Smooth muscle cell (in vitro differentiated cells): Measurements from ENCODE around the gene AMMECR1L. TPM values are rescaled to one million over a fixed set of nuclear protein-coding genes. Genes with fewer than 3 reads are reported as not detected.

Experiments
- DNase-seq: peaks from one replicate; lab custom pipeline; 2025; ENCODE audit not compliant: unreplicated experiment; lab: John Stamatoyannopoulos, UW
- H2AFZ ChIP-seq: fragments of 200-600 bp; sonication (generic); 2 replicates; pipeline ENCODE4 v1.6.0; 2016; ENCODE audit warnings: antibody characterized with exemption, low read depth, mild to moderate bottlenecking
- H3F3A ChIP-seq: fragments of 200-600 bp; sonication (generic); 2 replicates; pipeline ENCODE4 v1.6.0; 2017; ENCODE audit warnings: antibody characterized with exemption, low read depth
- H3K27ac ChIP-seq: fragments of 200-600 bp; sonication (generic); 2 replicates; pipeline ENCODE4 v1.5.1; 2016; ENCODE audit warnings: low read depth, mild to moderate bottlenecking
- H3K27me3 ChIP-seq: fragments of 200-600 bp; sonication (generic); 2 replicates; pipeline ENCODE4 v1.6.1; 2016; ENCODE audit warnings: low read depth, mild to moderate bottlenecking
- H3K36me3 ChIP-seq: fragments of 200-600 bp; sonication (generic); 2 replicates; pipeline ENCODE4 v1.5.1; 2016; ENCODE audit warnings: low read depth
- H3K4me1 ChIP-seq: fragments of 200-600 bp; sonication (generic); 2 replicates; pipeline ENCODE4 v1.5.1; 2016; ENCODE audit warnings: low read depth
- H3K4me2 ChIP-seq: fragments of 200-600 bp; sonication (generic); 2 replicates; pipeline ENCODE4 v1.6.0; 2016; ENCODE audit warnings: mild to moderate bottlenecking
- H3K4me3 ChIP-seq: fragments of 200-600 bp; sonication (generic); 2 replicates; pipeline ENCODE4 v1.5.1; 2016; ENCODE audit warnings: mild to moderate bottlenecking
- H3K79me2 ChIP-seq: fragments of 200-600 bp; sonication (generic); 2 replicates; pipeline ENCODE4 v1.6.0; 2016; ENCODE audit warnings: low read depth, mild to moderate bottlenecking
- H3K9ac ChIP-seq: fragments of 200-600 bp; sonication (generic); 2 replicates; pipeline ENCODE4 v1.6.0; 2016; ENCODE audit warnings: low read depth
- H3K9me3 ChIP-seq: fragments of 200-600 bp; sonication (generic); replicated peaks from 2 replicates; pipeline ENCODE4 v1.5.1; 2016; ENCODE audit warnings: low read depth
- H4K20me1 ChIP-seq: fragments of 200-600 bp; sonication (generic); 2 replicates; pipeline ENCODE4 v1.6.0; 2016; ENCODE audit warnings: low read depth
- WGBS: methylation state at CpG from one replicate; pipeline ENCODE4 v1.1.7; 2016; ENCODE audit warnings: low lambda C conversion rate; 5-methylcytosine and 5-hydroxymethylcytosine counted together
- polyA plus RNA-seq: library from polyadenylated mRNA; unstranded; fragments of >200 nt; fragmentation: Nextera tagmentation; extraction: Ambion mirVana; gene quantifications from 2 replicates; pipeline ENCODE4 v1.2.1, GENCODE V29; 2016
- total RNA-seq: library from RNA; depleted of rRNA; stranded (reverse); fragments of >200 nt; gene quantifications from 2 replicates; pipeline ENCODE4 v1.2.3, GENCODE V29; 2014
- TF ChIP-seq, protein P1 (sequence below): fragments of 200-600 bp; sonication (generic); IDR thresholded peaks from 2 replicates; pipeline ENCODE4 v1.5.1; 2017; ENCODE audit warnings: borderline replicate concordance, mild to moderate bottlenecking, antibody characterized with exemption; ENCODE audit not compliant: insufficient read depth, poor library complexity, severe bottlenecking

Gene AMMECR1L
- total and polyA plus RNA-seq, 2 experiments from 2014 or later, result 11.8 to 13.8 TPM

DNA sequence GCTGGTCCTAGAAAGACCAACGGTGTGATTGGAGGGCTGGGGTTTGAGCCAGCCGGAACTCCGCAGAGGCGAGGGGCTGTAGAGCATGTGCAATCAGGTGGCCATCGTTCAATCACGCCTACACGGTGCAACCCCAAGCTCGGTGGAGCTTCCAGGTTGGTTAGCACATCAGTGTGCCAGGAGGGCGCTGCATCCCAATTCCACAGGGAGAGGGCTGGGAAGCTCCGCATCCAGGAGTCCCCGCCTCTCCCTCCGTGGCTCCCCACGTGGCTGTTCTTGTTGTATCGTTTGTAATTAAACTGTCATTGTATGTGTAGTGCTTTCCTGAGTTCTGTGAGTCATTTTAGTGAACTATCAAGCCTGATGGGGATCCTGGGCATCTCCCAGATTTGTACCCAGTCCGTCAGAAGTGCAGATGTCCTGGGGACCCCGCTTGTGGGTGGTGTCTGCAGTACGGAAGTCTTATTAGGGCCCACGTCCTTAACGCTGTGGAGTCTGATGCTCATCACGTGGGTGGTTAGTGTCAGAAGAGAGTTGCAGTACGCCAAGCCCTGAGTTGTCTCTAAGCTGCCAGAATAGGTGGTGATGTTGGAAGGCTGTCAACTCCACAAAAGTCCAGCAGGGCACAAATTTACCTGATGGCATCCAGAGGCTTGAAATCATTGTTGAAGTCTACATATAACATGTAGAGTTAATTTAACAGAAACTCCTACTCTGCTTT, 20.6 kb upstream of the AMMECR1L start:
- no peak overlapping the region for H3K9ac ChIP-seq
- H3F3A ChIP-seq, result no peaks in the 10 kb centered on the region
- no peak overlapping the region for H3K27ac ChIP-seq
- no peaks in the 10 kb centered on the region for H4K20me1 ChIP-seq
- no peak for DNase-seq
- H3K4me2 ChIP-seq, result no peak overlapping the region
- no peaks in the 10 kb centered on the region for H3K36me3 ChIP-seq
- H3K9me3 ChIP-seq, result no peaks in the 10 kb centered on the region
- H3K4me3 ChIP-seq, result no peak overlapping the region
- no peak overlapping the region for H2AFZ ChIP-seq
- H3K79me2 ChIP-seq, result no peaks in the 10 kb centered on the region
- H3K27me3 ChIP-seq, result peaks cover 3% of the 10 kb centered on the region
- WGBS, result 64% methylated on average over 21 of the region's 21 CpGs
- no peaks in the 10 kb centered on the region for H3K4me1 ChIP-seq
- TF ChIP-seq, protein P1, sequence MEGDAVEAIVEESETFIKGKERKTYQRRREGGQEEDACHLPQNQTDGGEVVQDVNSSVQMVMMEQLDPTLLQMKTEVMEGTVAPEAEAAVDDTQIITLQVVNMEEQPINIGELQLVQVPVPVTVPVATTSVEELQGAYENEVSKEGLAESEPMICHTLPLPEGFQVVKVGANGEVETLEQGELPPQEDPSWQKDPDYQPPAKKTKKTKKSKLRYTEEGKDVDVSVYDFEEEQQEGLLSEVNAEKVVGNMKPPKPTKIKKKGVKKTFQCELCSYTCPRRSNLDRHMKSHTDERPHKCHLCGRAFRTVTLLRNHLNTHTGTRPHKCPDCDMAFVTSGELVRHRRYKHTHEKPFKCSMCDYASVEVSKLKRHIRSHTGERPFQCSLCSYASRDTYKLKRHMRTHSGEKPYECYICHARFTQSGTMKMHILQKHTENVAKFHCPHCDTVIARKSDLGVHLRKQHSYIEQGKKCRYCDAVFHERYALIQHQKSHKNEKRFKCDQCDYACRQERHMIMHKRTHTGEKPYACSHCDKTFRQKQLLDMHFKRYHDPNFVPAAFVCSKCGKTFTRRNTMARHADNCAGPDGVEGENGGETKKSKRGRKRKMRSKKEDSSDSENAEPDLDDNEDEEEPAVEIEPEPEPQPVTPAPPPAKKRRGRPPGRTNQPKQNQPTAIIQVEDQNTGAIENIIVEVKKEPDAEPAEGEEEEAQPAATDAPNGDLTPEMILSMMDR, result no peak

DNA sequence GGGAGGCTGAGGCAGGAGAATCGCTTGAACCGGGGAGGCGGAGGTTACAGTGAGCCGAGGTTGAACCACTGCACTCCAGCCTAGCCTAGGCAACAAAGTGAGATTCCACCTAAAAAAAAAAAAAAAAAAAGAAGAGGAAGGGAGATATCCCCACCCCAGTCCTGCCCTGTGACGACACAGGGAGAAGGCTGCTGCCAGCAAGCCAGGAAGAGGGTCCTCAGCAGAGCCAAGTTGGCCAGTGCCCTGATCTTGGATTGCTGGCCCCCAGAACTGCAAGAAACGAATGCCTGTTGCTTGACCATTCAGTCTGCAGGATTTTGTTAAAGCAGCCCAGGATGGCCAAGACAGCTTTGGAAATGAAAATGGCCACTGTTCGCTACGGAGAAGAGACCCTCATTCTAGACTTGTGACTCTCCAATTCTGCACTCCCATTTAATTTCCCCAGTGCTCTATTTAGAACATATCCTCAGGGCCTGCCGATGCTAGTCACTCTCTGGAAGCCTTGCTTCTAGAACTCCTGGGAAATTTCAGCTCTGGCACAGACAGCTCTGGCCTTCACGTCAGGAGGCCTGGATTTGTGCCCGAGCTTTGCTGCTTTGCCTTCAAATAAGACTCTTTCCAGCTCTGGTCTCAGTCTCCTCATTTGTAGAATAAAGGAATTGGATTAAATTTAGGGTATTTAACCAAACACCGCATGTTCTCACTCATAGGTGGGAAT, 15.7 kb upstream of the AMMECR1L start:
- Histone ChIP-seq H3K9ac (no peak overlapping the region), H3K4me1 (no peaks in the 10 kb centered on the region), H3K4me3 (no peak overlapping the region), H3K4me2 (no peak overlapping the region), H3K27ac (no peak overlapping the region), H3K36me3 (no peaks in the 10 kb centered on the region), H3K79me2 (no peaks in the 10 kb centered on the region), H3K9me3 (no peaks in the 10 kb centered on the region), H4K20me1 (no peaks in the 10 kb centered on the region), H2AFZ (no peak overlapping the region), H3K27me3 (peaks cover 3% of the 10 kb centered on the region), H3F3A (no peaks in the 10 kb centered on the region)
- DNase-seq, result no peak
- WGBS, result 87% methylated on average over 12 of the region's 12 CpGs
- TF ChIP-seq, protein P1, result no peak

DNA sequence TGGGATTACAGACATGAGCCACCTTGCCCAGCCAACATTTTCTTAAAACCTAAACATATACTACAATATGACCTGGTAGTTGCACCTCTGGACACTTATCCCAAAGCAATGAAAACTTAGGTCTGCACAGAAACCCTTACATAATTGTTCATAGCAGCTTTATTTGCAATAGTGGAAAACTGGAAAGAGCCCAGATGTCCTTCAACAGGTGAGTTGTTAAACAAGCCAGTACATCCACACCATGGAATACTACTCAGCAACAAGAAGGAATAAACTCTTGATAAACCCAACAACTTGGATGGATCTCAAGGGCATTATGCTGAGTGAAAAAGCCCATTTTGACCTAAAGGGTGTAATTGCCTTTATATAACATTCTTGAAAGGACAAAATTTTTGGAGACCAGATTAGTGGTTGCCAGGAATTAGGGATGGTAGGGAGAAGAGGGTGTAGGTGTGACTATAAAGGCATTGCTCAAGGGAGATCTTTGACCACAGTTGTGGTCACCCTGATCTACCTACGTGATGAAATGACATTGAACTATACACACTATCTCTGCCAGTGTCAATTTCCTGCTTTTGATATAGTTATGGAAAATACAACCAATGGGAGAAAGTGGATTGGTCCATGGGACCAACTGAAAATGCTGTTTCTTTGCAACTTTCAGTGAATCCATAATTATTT, 11.9 kb upstream of the AMMECR1L start:
- H2AFZ ChIP-seq, result no peak overlapping the region
- 79% methylated on average over 1 of the region's 1 CpG for WGBS
- no peak overlapping the region for H3K4me2 ChIP-seq
- H3K9me3 ChIP-seq, result no peaks in the 10 kb centered on the region
- H3K4me3 ChIP-seq, result no peak overlapping the region
- H3K27ac ChIP-seq, result no peak overlapping the region
- no peaks in the 10 kb centered on the region for H4K20me1 ChIP-seq
- no peaks in the 10 kb centered on the region for H3K36me3 ChIP-seq
- no peak overlapping the region for H3K9ac ChIP-seq
- no peaks in the 10 kb centered on the region for H3K27me3 ChIP-seq
- H3F3A ChIP-seq, result no peaks in the 10 kb centered on the region
- TF ChIP-seq, protein P1, result no peak
- no peaks in the 10 kb centered on the region for H3K79me2 ChIP-seq
- no peak for DNase-seq
- no peaks in the 10 kb centered on the region for H3K4me1 ChIP-seq
